ENCODE data around the gene ANKEF1.
"Not testable (repeated sequence)": the region's sequence is repeated elsewhere in the genome, so short reads cannot be mapped to it uniquely, and the experiment has no call there.

The ANKEF1 gene

GRCh38 chr20:10033905-10034650 is 709 bp upstream of the ANKEF1 start:
- FAIRE-seq: no peak

DNA sequence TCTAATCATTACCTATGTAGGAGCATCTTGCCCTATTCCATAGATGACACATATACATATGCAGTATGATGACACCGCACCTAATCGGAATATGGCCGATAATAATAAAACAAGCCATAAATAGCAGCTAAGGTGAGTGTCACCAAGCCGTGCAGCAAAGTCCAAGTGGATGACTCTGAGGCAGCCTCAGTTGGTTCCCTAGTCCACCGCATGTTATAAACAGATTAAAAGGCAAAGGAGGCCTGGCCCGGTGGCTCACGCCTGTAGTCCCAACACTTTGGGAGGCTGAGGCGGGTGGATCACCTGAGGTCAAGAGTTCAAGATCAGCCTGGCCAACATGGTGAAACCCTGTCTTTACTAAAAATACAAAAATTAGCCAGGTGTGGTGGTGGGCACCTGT is 1.5 kb downstream of the ANKEF1 start:
- FAIRE-seq: not testable (repeated sequence)

DNA sequence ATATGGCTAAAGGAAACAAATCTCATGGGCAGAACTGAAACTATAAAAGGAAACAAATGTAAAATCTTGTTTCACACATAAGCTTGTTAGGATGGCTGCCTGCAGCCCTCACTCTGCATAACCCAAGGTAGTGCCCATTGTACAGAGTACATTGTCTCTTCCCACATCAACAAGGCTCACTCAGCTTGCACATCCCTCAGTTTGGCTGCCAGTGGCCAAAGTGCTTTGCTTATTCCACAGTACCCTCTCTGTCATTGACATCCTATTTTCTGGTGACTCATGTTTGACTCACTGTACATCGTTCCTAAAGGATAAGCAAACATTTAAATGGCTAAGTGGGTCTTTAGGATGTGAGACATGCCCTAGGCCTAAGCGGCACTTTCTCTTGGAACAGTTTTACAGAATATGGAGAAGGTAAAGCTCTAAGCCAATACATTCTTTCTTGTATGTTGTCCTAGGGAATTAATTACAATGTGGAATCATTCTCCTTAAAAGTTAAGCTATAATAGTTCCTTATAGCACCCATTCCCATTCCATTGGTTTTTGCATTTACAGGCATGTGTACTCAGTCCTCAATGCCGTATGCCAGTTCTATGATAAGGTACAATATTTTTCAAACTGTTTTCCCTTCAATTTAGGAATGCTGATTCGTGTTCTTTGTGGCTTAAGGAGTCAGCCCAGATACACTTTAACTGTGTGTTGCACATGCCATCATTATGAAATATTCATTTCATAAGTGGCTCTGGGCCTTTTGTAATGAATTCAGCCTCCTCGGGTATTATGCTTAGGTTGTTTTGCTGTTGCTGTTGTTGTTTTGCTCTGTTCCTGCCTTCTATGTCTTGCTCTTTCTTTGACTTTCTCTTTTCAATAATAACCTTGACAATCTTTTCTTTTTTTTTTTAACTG is 5.5 kb downstream of the ANKEF1 start:
- FAIRE-seq: no peak

- FAIRE-seq: no peak
Observed at GRCh38 chr20:10042086-10042485, 7.3 kb downstream of the ANKEF1 start.

DNA sequence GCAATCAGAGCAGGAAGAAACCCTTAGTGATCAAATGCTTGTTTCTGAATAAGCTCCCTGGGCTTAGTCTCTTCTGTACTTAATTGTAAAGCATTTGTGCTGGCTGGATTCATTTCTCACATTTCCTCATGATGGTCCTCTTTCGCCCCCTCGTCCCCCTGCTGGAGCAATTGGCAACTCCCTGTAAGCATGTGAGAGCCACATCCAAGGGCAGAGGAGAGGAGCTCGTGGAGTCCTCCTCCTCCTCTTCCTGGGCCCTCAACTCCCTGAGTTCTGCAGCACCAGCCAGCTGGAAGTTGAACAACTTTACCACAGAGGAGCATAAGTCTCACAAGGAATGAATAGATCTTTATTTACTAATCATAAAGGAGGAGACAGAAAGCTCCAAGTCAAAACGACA is 12.6 kb downstream of the ANKEF1 start:
- FAIRE-seq: no peak

DNA sequence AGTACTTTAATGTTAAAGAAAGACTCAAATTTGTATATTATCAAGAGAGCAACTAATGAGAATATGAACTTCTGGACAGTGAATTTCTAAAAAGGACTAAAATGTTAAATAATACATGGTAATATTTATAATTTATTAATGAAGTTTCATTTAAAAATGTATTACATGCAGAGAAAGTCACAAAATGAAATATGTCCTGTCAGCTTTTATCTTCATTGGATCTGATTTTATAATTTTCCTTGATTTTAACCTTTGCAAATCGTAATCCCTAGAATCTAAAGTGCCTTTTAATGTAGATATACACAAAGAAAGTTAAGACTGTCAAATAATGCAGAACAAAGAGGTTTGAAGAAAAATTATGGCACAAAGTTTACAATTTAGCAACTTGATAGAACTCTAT is 16.4 kb downstream of the ANKEF1 start:
- FAIRE-seq: no peak

DNA sequence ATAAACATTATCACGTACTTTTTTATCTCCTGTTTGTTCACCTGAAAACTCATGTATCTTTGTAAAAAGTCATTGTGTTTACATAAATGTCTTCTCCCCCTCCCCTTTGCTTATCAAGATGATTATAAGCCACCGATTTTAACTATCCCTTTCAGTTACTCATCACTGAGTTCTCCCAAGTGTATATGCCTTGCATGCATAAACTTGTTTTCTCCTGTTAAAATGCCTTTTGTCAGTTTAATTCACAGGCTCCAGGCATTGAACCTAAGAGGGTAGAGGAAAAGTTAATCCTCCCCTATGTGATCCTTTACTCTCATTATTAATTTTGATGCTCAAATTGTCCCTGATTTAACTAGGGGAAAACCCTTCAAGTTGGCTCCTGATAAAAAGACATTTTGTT is 24.2 kb downstream of the ANKEF1 start:
- FAIRE-seq: no peak

DNA sequence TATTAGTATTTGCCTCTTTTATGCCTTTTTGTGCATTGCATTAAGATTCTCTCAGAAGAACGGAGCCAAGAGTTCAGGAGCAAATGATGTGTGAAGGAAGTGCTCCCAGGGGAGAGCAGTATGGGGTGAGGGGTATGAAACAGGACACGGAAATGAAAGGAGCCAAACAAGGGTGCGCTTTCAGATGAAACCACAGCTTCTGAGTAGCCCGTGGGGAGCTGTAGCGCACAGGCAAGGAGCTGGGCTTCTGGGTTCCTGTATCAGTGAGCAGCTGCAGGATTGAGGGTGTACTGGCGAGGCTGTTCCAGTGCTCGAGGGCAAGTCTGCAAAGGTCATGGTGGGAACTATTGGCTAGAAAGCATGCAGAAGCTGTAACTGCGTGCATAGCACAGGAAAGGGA is 25.4 kb downstream of the ANKEF1 start:
- FAIRE-seq: no peak

- FAIRE-seq: no peak
Observed at GRCh38 chr20:10061641-10062040, 26.9 kb downstream of the ANKEF1 start.

DNA sequence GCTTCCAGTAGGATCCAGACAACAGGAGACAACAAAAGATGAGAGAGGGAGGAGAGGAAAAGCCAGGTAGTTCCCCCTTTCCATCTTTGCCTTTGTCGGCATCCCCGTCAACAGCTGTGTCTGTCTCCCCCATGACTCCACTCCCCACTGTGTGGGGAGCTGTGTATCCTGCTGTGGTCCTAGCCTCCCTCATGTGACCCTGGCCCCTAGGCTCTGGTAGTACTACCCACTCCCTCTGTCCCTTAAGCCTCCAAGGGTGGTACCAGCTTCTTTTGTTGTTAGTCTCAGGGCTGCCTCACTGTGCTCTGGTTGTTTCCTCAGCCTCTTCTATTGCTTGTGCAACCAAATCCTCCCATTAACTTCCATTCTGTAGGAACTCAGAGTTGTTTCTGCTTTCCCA is 28.7 kb downstream of the ANKEF1 start:
- FAIRE-seq: no peak

- no peak for FAIRE-seq
Observed at GRCh38 chr20:10064611-10065010, 29.8 kb downstream of the ANKEF1 start.

DNA sequence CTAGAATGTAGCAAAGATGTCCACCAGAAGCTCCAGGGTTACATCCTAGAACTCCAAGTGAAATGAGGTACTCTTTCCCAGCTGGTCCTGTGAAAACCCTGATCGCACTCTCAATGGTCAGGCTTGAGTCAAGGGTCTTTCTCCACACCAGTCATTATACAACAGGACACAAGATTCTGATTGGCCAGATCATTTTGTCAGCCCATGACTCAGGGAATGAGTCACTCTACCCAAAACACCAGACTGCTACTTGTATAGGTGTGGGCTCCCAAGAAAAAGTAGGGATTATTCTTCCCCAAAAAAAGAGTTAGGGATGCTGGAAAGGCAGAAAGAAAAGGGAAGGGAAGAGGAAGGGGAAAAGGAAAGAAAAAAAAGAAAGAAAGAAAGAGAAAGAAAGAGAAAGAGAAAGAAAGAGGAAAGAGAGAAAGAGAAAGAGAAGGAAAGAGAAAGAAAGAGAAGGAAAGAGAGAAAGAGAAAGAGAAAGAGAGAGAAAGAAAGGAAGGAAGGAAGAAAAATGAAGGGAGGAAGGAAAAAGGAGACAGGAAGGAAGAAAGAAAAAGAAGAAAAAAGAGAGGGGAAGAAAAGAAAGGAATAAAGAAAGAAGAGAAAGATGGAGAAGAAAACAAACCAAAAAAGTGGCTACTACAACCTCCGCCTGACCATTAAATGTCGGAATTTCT is 30.5 kb downstream of the ANKEF1 start:
- FAIRE-seq: no peak

DNA sequence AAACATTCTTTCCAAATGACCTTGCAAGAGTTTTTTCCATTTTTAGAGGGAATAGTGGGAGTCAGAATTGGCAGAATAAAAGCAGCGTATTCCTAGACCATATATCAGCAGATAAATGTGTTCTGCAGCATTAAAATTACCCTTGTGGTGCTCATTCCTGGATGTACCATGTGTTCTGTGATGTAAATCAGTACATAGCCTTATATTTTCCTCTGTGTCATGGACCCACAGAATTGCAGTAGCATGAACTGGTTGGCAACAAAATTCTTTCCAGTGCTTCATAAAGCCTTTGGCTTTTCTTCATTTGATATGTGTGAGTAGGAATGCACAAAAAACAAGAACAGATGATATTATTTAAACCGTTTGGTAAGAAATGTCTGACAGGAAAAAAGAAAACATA is 32.5 kb downstream of the ANKEF1 start:
- FAIRE-seq: no peak

DNA sequence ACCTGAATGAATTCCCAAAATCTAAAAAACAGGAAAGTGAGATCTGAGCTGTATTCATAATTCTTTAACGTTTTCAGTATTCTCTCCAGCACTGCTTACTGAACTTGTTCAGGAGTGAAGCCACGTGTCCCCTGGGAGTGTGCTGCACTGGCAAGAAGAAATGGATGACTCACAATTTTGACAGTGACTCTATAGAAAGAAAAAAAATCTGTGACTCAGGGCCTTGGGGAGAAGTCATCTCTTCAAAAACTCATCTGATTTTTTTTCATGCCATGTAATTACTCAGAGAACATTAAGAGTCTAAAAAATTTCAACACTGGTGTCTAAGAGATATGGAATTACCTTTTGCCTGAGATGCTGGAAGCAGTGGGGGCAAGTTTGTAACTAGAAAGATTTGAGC is 39.7 kb downstream of the ANKEF1 start:
- no peak for FAIRE-seq

DNA sequence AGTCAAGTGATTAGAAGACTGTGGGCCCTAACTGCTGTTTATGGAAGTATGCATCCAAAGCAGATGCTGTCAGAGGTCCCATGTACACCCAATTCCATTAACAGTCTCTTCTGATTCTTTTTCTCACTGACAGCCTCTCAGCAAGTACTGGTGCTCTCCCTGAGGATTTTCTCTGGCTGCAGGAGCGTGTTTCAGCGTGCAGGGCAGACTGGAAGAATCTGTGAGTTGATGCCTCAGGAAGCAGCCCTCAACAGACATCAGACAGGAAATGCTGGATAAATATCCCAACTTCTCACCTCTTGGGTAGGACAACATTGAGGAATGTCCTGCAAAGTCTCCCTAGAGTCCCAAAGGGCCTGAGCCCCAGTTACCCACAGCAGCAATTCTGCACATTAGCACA is 40.8 kb downstream of the ANKEF1 start:
- no peak for FAIRE-seq

DNA sequence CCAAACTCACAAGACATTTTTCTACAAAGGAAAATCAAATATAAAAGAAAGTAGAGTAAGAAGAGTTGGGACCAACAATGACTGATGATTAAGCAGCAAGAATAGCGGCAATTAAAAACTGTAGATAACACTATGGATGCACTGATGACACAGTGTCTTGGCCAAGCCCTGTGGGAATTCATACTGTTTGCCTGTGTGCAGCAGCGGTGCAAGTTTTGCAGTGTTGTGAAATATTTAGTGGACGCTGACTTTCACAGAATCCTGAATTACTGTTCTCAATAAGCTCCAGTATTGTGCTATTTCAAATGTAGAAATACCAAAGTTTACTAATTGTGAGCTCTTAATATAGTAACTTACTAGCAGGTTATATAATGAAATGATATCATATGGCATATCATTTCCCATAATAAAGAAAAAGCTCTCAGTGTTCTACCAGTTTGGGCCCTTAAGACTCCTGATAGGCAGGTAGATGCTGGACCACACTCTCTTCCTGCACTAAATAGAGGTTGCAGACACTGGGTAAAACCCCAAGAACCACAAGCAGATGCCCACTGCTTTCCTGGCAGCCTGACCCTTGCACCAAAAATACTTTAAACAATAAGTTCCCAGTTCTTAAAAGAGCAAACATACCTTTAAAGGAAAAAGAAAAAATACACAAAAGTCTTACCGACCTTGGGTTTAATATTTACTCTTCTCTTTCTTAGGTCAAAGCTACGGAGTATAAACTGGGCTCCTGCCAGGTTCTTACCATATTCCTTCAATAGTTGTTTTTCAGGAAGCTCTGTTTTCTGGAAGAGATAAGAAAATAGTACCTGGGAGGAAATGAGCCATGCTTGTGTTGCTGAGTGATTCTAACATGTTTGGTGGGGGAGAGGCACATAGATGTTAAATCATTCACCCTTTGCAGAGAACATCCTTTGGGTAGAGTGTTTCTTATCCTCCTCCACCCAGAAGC is 41.6 kb downstream of the ANKEF1 start:
- FAIRE-seq: no peak

- FAIRE-seq: no peak
Observed at GRCh38 chr20:10077081-10077471, 42.3 kb downstream of the ANKEF1 start.

GRCh38 chr20:10077886-10078285 is 43.1 kb downstream of the ANKEF1 start:
- FAIRE-seq: no peak

- FAIRE-seq: no peak
Observed at GRCh38 chr20:10078403-10078802, 43.6 kb downstream of the ANKEF1 start.

DNA sequence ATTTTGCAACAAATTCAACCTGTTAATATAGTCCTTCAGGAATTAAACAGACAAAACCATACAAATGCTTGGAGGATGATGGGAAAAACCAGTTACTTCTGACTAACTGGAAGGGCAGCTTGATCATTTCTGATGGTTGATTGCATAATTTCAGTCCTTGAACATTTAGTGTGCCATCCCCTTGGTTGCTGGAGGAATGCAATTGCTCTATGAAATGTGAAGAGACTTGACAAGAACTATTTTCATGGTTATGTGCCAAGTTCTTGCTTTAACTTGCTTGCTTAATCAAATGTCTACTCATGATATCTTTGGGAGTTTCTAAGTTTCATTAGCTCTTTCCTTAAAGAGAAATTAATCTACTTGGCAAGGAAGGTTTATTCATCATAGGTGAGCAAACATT is 45.2 kb downstream of the ANKEF1 start:
- FAIRE-seq: no peak

GRCh38 chr20:10080574-10080973 is 45.8 kb downstream of the ANKEF1 start:
- no peak for FAIRE-seq

- FAIRE-seq: no peak
Observed at GRCh38 chr20:10089871-10090587, 55.2 kb downstream of the ANKEF1 start.
